HG03045 (cell line): ENCODE measurements around the gene AGER.
"Not testable (repeated sequence)": the region's sequence is repeated elsewhere in the genome, so short reads cannot be mapped to it uniquely, and the experiment has no call there.

ENCODE experiments used
- ATAC-seq: cut with Tn5 transposase; IDR thresholded peaks from one replicate; pipeline ENCODE4 v1.9.1; 2021; ENCODE audit warnings: mild to moderate bottlenecking, moderate library complexity; ENCODE audit not compliant: unreplicated experiment

The AGER gene

GRCh38 chr6:32151181-32151862 is 32.7 kb downstream of the AGER start:
- no peak for ATAC-seq

GRCh38 chr6:32149932-32150870 is 33.9 kb downstream of the AGER start:
- no peak for ATAC-seq

- ATAC-seq = no peak
These were observed 34.8 kb downstream of the AGER start for GRCh38 chr6:32149092-32149755.

- ATAC-seq = no peak
These were observed 35.6 kb downstream of the AGER start for GRCh38 chr6:32148289-32149091.

GRCh38 chr6:32147401-32148132 is 36.5 kb downstream of the AGER start:
- no peak for ATAC-seq

- ATAC-seq = no peak
These were observed 37.4 kb downstream of the AGER start for GRCh38 chr6:32146687-32147086.

GRCh38 chr6:32146287-32146686 is 37.8 kb downstream of the AGER start:
- no peak for ATAC-seq

- not testable (repeated sequence) for ATAC-seq
These were observed 39.8 kb downstream of the AGER start for GRCh38 chr6:32144238-32144637.

GRCh38 chr6:32140420-32141046 is 43.5 kb downstream of the AGER start:
- ATAC-seq = no peak

- no peak for ATAC-seq
These were observed 44.5 kb downstream of the AGER start for GRCh38 chr6:32139590-32139989.

GRCh38 chr6:32137454-32137853 is 46.6 kb downstream of the AGER start:
- ATAC-seq = no peak

- ATAC-seq = no peak
These were observed 50.3 kb downstream of the AGER start for GRCh38 chr6:32133786-32134185.

GRCh38 chr6:32132110-32132509 is 51.9 kb downstream of the AGER start:
- no peak for ATAC-seq

- ATAC-seq = no peak
These were observed 52.6 kb downstream of the AGER start for GRCh38 chr6:32131439-32131948.
